Brain microvascular endothelial cell (primary cell): ENCODE data around the gene OR9Q2.

Experiments
- DNase-seq: peaks from one replicate; pipeline ENCODE4 v3.0.0-alpha.2; 2020
- H3K27ac ChIP-seq: fragments of 250-450 bp; sonication (Bioruptor Pico); 2 replicates; pipeline ENCODE4 v1.5.1; 2020; ENCODE audit warnings: mild to moderate bottlenecking, moderate library complexity
- H3K27me3 ChIP-seq: fragments of 250-450 bp; sonication (Bioruptor Pico); replicated peaks from 2 replicates; pipeline ENCODE4 v1.5.1; 2020; ENCODE audit warnings: mild to moderate bottlenecking
- H3K36me3 ChIP-seq: fragments of 250-450 bp; sonication (Bioruptor Pico); replicated peaks from 2 replicates; pipeline ENCODE4 v1.5.1; 2020; ENCODE audit warnings: mild to moderate bottlenecking
- H3K4me3 ChIP-seq: 2 replicates; pipeline ENCODE4 v1.5.1; 2011; ENCODE audit warnings: low read depth, mild to moderate bottlenecking, control low read depth, low read length, moderate library complexity
- in situ Hi-C: cut with HindIII; loops from 2 replicates; pipeline ENCODE4 v1.10.0; 2017; ENCODE audit warnings: low sequenced_read_pairs, low pct_ligation_motif_present
- TF ChIP-seq, protein P1 (sequence below): IDR thresholded peaks from 2 replicates; pipeline ENCODE4 v1.5.1; 2011; ENCODE audit warnings: low read depth, mild to moderate bottlenecking, moderate library complexity, low read length, control low read depth, inconsistent platforms; ENCODE audit errors: missing control alignments

The OR9Q2 gene

DNA sequence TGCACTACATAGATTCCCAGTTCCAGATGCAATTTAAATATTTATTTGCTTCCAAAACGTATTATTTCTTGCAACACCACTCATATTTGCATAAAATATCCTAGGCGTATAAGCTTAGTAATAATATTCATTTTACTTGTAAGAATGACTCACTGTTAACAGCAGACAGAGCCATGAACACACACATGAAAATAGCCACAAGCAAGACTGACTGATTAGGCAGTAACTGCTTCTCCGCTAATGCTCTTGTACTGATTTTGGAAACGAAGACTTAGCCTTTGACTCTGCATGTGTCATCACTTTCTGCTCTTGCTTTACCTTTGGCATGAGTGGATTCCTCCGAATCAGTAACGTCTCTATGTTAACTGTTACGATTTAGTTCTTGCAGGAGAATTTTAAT, 33.9 kb downstream of the OR9Q2 start:
- H3K36me3 ChIP-seq: no peaks in the 10 kb centered on the region
- no peak overlapping the region for H3K27ac ChIP-seq
- H3K4me3 ChIP-seq: no peak overlapping the region
- in situ Hi-C loops: no loop called here
- H3K27me3 ChIP-seq: no peaks in the 10 kb centered on the region
- DNase-seq: no peak
- TF ChIP-seq, protein P1, sequence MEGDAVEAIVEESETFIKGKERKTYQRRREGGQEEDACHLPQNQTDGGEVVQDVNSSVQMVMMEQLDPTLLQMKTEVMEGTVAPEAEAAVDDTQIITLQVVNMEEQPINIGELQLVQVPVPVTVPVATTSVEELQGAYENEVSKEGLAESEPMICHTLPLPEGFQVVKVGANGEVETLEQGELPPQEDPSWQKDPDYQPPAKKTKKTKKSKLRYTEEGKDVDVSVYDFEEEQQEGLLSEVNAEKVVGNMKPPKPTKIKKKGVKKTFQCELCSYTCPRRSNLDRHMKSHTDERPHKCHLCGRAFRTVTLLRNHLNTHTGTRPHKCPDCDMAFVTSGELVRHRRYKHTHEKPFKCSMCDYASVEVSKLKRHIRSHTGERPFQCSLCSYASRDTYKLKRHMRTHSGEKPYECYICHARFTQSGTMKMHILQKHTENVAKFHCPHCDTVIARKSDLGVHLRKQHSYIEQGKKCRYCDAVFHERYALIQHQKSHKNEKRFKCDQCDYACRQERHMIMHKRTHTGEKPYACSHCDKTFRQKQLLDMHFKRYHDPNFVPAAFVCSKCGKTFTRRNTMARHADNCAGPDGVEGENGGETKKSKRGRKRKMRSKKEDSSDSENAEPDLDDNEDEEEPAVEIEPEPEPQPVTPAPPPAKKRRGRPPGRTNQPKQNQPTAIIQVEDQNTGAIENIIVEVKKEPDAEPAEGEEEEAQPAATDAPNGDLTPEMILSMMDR: no peak

DNA sequence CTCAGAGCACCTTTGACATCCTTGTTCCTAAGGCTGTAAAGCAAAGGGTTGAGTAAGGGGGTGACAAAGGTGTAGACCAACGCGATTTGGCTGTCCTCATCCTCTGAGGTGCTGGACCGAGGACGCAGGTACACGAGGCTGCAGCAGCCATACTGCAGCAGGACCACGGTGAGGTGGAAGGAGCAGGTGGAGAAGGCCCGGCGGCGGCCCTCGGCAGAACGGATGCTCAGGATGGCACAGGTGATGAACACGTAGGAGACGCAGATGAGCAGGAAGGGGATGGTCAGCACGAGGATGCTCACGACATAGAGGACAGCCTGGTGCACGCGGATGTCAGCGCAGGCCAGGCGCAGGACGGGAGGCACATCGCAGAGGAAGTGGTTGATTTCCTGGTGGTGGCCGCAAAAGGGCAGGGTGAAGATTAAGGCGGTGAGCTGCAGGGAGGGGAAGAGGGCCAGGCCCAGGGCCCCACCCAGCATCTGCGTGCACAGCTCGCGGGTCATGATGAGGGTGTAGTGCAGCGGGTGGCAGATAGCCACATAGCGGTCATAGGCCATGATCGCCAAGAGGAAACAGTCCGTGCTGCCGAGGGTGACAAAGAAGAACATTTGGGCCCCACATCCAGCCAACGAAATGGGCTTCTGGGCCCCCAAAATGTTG, 39.2 kb downstream of the OR9Q2 start:
- TF ChIP-seq, protein P1: no peak
- in situ Hi-C loops: no loop called here

More for the DNA sequence above, 39.2 kb downstream of the OR9Q2 start:
- Histone ChIP-seq H3K27ac (no peak overlapping the region), H3K36me3 (no peaks in the 10 kb centered on the region), H3K27me3 (no peaks in the 10 kb centered on the region), H3K4me3 (no peak overlapping the region)
- no peak for DNase-seq
